Natural killer cell (primary cell): ENCODE results near the gene PCDHGB1. TPM values are rescaled to one million over a fixed set of nuclear protein-coding genes. Genes with fewer than 3 reads are reported as not detected.
A peak's percentile ranks its signal among the peaks of the same experiment; 100 is the strongest.

Experiments used
- ATAC-seq, 3 donors: fragments of 150-1000 bp in 2 of 3; fragments of 200-7000 bp in 1 of 3; cut with Tn5 transposase; 1 replicate in 1 of 3; 2 replicates in 2 of 3; pipeline ENCODE4 v1.10.0; 2021; ENCODE audit warnings: mild to moderate bottlenecking in 2 of 3, moderate library complexity in 2 of 3
- DNase-seq, 2 donors: peaks; one replicate each; pipeline versions ENCODE4 v3.0.0 to v3.0.0-alpha.2; 2013 to 2021; ENCODE audit warnings: mixed read lengths in 1 of 2
- H3K27ac ChIP-seq: one replicate; pipeline ENCODE4 v1.5.1; 2013; ENCODE audit warnings: mild to moderate bottlenecking, low read length
- H3K27me3 ChIP-seq: one replicate; pipeline ENCODE4 v1.6.1; 2013; ENCODE audit warnings: low read length; ENCODE audit not compliant: control insufficient read depth, insufficient read depth
- H3K36me3 ChIP-seq: one replicate; pipeline ENCODE4 v1.6.1; 2013; ENCODE audit warnings: low read length; ENCODE audit not compliant: control insufficient read depth, insufficient read depth
- H3K4me1 ChIP-seq: one replicate; pipeline ENCODE4 v1.6.1; 2013; ENCODE audit warnings: low read length; ENCODE audit not compliant: control insufficient read depth, insufficient read depth
- H3K4me3 ChIP-seq: one replicate; pipeline ENCODE4 v1.5.1; 2013; ENCODE audit warnings: low read length
- H3K9me3 ChIP-seq: one replicate; pipeline ENCODE4 v1.6.1; 2013; ENCODE audit warnings: low read length; ENCODE audit not compliant: control insufficient read depth, insufficient read depth
- H3K27ac Mint-ChIP-seq, 2 donors: one replicate each; pipeline ENCODE4 v1.8.0; 2022; ENCODE audit warnings: mild to moderate bottlenecking in 2 of 2, mixed read lengths in 2 of 2, moderate library complexity in 1 of 2
- H3K27me3 Mint-ChIP-seq, 2 donors: one replicate each; pipeline ENCODE4 v1.8.0; 2022; ENCODE audit warnings: low read depth in 2 of 2, mixed read lengths in 2 of 2
- H3K36me3 Mint-ChIP-seq: one replicate; pipeline ENCODE4 v1.8.0; 2022; ENCODE audit warnings: mixed read lengths
- H3K4me1 Mint-ChIP-seq, 2 donors: one replicate each; pipeline ENCODE4 v1.8.0; 2022; ENCODE audit warnings: mixed read lengths in 2 of 2
- H3K4me3 Mint-ChIP-seq: one replicate; pipeline ENCODE4 v1.8.0; 2022; ENCODE audit warnings: mild to moderate bottlenecking, moderate library complexity, mixed read lengths
- H3K9me3 Mint-ChIP-seq, 2 donors: one replicate each; pipeline ENCODE4 v1.8.0; 2022; ENCODE audit warnings: mixed read lengths in 2 of 2
- WGBS: methylation state at CpG from one replicate; pipeline ENCODE4 v1.1.7; 2013; ENCODE audit warnings: missing lambda C conversion rate; ENCODE audit not compliant: insufficient coverage; 5-methylcytosine and 5-hydroxymethylcytosine counted together
- intact Hi-C: fragments of 100-400 bp; cut with micrococcal nuclease; formaldehyde crosslinking; loops from one replicate; pipeline ENCODE4 v1.14.2; 2022
- total RNA-seq, 4 donors: library from RNA; stranded (reverse); fragments of 120-200 nt in 1 of 4; gene quantifications; one replicate each; pipeline versions ENCODE4 v1.2.3 to v1.2.4, GENCODE V29; 2013 to 2022
- TF ChIP-seq, protein P1 (sequence below): fragments of 200-600 bp; IDR thresholded peaks from one replicate; pipeline ENCODE4 v1.8.0; 2022; ENCODE audit warnings: antibody characterized with exemption

The PCDHGB1 gene
- total RNA-seq, 3 donors from 2014 or later (not counting 1 experiment from before 2014, with no cell fraction given) = 0.10 TPM; not detected in 2

DNA sequence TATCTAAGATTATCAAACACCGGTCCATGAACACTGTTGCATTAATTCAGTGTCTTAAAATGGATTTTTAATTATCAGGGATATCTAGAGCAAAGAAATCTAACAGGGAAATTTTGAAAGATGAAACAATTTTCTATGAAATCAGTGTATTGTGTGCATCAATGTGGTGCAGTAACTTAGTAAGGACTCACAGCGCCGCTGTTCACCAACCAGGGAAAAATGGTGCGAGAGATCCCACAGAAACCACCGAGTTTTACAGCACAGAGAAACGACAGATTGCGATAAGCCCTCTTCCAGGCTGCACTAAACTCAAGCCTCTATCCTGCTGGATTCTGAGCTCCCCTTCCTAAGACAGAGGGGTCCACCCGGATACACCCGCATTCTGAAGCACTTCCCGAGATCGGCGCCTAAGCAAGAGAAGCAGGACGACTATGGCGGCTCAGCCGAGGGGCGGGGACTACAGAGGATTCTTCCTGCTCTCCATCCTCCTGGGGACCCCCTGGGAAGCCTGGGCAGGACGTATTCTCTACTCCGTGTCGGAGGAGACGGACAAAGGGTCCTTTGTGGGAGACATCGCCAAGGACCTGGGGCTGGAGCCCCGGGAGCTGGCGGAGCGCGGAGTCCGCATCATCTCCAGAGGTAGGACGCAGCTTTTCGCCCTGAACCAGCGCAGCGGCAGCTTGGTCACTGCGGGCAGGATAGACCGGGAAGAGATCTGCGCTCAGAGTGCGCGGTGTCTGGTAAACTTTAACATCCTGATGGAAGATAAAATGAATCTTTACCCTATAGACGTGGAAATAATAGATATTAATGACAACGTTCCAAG, 32.8 kb downstream of the PCDHGB1 start, which contains the start of gene PCDHGA7:
TSS of gene PCDHGA7 (plus strand) at position 274 of the 826 bp plus-strand sequence. CDS start at position 432, 158 bp downstream.
- H3K4me3 Mint-ChIP-seq = peak within 1 kb of the TSS; percentile 28
- peaks cover 26% of the 10 kb centered on the region for H3K9me3 ChIP-seq
- no peak within 1 kb of the TSS for H3K27ac ChIP-seq
- H3K27ac Mint-ChIP-seq = no peak within 1 kb of the TSS
- H3K4me1 ChIP-seq = peaks cover 4% of the 10 kb centered on the region
- DNase-seq = peak in 1 of 2 donors; percentile 12
- peaks cover 0 to 8% of the 10 kb centered on the region in 2 donors for H3K4me1 Mint-ChIP-seq
- 24% methylated on average over 37 of the region's 37 CpGs for WGBS
- H3K36me3 ChIP-seq = no peaks in the 10 kb centered on the region
- TF ChIP-seq, protein P1, sequence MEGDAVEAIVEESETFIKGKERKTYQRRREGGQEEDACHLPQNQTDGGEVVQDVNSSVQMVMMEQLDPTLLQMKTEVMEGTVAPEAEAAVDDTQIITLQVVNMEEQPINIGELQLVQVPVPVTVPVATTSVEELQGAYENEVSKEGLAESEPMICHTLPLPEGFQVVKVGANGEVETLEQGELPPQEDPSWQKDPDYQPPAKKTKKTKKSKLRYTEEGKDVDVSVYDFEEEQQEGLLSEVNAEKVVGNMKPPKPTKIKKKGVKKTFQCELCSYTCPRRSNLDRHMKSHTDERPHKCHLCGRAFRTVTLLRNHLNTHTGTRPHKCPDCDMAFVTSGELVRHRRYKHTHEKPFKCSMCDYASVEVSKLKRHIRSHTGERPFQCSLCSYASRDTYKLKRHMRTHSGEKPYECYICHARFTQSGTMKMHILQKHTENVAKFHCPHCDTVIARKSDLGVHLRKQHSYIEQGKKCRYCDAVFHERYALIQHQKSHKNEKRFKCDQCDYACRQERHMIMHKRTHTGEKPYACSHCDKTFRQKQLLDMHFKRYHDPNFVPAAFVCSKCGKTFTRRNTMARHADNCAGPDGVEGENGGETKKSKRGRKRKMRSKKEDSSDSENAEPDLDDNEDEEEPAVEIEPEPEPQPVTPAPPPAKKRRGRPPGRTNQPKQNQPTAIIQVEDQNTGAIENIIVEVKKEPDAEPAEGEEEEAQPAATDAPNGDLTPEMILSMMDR = no peak
- H3K36me3 Mint-ChIP-seq = no peaks in the 10 kb centered on the region
- peak within 1 kb of the TSS; percentile 9 for H3K4me3 ChIP-seq
- H3K27me3 Mint-ChIP-seq = peaks cover 63 to 80% of the 10 kb centered on the region in 2 donors
- intact Hi-C loops = no loop called here
- peaks cover 48% of the 10 kb centered on the region for H3K27me3 ChIP-seq
- H3K9me3 Mint-ChIP-seq = peaks cover 0 to 3% of the 10 kb centered on the region in 2 donors
- ATAC-seq = peak in 2 of 3 donors; percentile 46 to 50

DNA sequence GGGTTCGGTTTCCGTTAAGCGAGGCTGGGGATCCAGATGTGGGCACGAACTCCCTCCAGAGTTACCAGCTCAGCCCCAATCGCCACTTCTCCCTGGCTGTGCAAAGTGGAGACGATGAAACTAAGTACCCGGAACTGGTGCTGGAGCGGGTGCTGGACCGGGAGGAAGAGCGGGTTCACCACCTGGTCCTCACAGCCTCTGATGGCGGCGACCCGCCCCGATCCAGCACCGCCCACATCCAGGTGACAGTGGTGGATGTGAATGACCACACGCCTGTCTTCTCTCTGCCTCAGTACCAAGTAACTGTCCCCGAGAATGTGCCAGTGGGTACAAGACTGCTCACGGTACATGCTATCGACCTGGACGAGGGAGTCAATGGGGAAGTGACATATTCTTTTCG, 33.4 kb downstream of the PCDHGB1 start:
- TF ChIP-seq, protein P1 = no peak
- Mint-ChIP-seq H3K4me1 (peaks cover 0 to 8% of the 10 kb centered on the region in 2 donors), H3K4me3 (no peak overlapping the region), H3K9me3 (peaks cover 0 to 3% of the 10 kb centered on the region in 2 donors), H3K27me3 (peaks cover 65 to 80% of the 10 kb centered on the region in 2 donors), H3K36me3 (no peaks in the 10 kb centered on the region), H3K27ac (no peak overlapping the region)
- Histone ChIP-seq H3K27ac (no peak overlapping the region), H3K36me3 (no peaks in the 10 kb centered on the region), H3K4me1 (peaks cover 4% of the 10 kb centered on the region), H3K9me3 (peaks cover 27% of the 10 kb centered on the region), H3K27me3 (peaks cover 50% of the 10 kb centered on the region), H3K4me3 (no peak overlapping the region)
- intact Hi-C loops = no loop called here
- WGBS = 43% methylated on average over 21 of the region's 21 CpGs
- DNase-seq = no peak
- ATAC-seq = no peak

DNA sequence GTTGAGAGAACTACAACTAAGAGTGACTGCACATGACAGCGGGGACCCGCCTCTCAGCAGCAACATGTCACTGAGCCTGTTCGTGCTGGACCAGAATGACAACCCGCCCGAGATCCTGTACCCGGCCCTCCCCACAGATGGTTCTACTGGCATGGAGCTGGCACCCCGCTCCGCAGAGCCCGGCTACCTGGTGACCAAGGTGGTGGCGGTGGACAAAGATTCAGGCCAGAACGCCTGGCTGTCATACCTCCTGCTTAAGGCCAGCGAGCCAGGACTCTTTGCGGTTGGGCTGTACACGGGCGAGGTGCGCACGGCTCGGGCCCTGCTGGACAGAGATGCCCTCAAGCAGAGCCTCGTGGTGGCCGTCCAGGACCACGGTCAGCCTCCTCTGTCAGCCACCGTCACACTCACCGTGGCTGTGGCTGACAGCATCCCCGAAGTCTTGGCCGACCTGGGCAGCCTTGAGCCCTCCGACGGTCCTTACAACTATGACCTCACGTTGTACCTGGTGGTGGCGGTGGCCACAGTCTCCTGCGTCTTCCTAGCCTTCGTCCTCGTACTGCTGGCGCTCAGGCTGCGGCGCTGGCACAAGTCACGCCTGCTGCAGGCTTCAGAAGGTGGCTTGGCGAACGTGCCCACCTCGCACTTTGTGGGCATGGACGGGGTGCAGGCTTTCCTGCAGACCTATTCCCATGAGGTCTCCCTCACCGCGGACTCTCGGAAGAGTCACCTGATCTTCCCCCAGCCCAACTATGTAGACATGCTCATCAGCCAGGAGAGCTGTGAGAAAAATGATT, 34.8 kb downstream of the PCDHGB1 start:
- H3K27ac Mint-ChIP-seq = no peak overlapping the region
- intact Hi-C loops = loop anchor here (5.0 kb wide), 1 partner anchor 38 kb away; the partner anchor contains the start of gene PCDHGA11
- WGBS = 49% methylated on average over 43 of the region's 43 CpGs
- peaks cover 0 to 3% of the 10 kb centered on the region in 2 donors for H3K9me3 Mint-ChIP-seq
- H3K4me1 Mint-ChIP-seq = peaks cover 0 to 8% of the 10 kb centered on the region in 2 donors
- peaks cover 69 to 77% of the 10 kb centered on the region in 2 donors for H3K27me3 Mint-ChIP-seq
- H3K27me3 ChIP-seq = peaks cover 51% of the 10 kb centered on the region
- no peaks in the 10 kb centered on the region for H3K36me3 ChIP-seq
- TF ChIP-seq, protein P1 = no peak
- ATAC-seq = no peak
- no peak overlapping the region for H3K27ac ChIP-seq
- peaks cover 4% of the 10 kb centered on the region for H3K4me1 ChIP-seq
- peaks cover 36% of the 10 kb centered on the region for H3K9me3 ChIP-seq
- no peaks in the 10 kb centered on the region for H3K36me3 Mint-ChIP-seq
- no peak for DNase-seq
- H3K4me3 Mint-ChIP-seq = no peak overlapping the region
- no peak overlapping the region for H3K4me3 ChIP-seq
